OCI-LY1 (cell line): ENCODE measurements around the gene DPT.

ENCODE experiments used
- H2AFZ ChIP-seq: fragments of 200-600 bp; sonication (generic), shearing (Covaris generic); 2 replicates; pipeline ENCODE4 v1.6.0; 2014; ENCODE audit warnings: antibody characterized with exemption, mild to moderate bottlenecking, low read length
- H3F3A ChIP-seq: fragments of 200-600 bp; sonication (generic), shearing (Covaris generic); 2 replicates; pipeline ENCODE4 v1.6.0; 2014; ENCODE audit warnings: mild to moderate bottlenecking, antibody characterized with exemption, low read length, moderate library complexity; ENCODE audit not compliant: insufficient read depth
- H3K27ac ChIP-seq: fragments of 200-600 bp; sonication (generic); 2 replicates; pipeline ENCODE4 v1.5.1; 2014; ENCODE audit warnings: low read length, mixed run types, mild to moderate bottlenecking, low read depth; ENCODE audit not compliant: poor library complexity, severe bottlenecking
- H3K27me3 ChIP-seq: fragments of 200-600 bp; sonication (generic); 2 replicates; pipeline ENCODE4 v1.6.0; 2014; ENCODE audit warnings: antibody characterized with exemption, mild to moderate bottlenecking, low read length, moderate library complexity; ENCODE audit not compliant: insufficient read depth
- H3K36me3 ChIP-seq: fragments of 200-600 bp; sonication (generic); 2 replicates; pipeline ENCODE4 v1.6.1; 2014; ENCODE audit warnings: mild to moderate bottlenecking, antibody characterized with exemption, low read length, moderate library complexity, mixed read lengths; ENCODE audit not compliant: insufficient read depth
- H3K4me1 ChIP-seq: fragments of 200-600 bp; sonication (generic); 2 replicates; pipeline ENCODE4 v1.5.1; 2014; ENCODE audit warnings: mild to moderate bottlenecking, low read length, moderate library complexity; ENCODE audit not compliant: insufficient read depth, severe bottlenecking
- H3K4me2 ChIP-seq: fragments of 200-600 bp; sonication (generic), shearing (Covaris generic); 2 replicates; pipeline ENCODE4 v1.6.1; 2014; ENCODE audit warnings: low read length
- H3K4me3 ChIP-seq: fragments of 200-600 bp; sonication (generic); 2 replicates; pipeline ENCODE4 v1.5.1; 2014; ENCODE audit warnings: low read length, low read depth, mild to moderate bottlenecking, mixed read lengths; ENCODE audit not compliant: poor library complexity, severe bottlenecking
- H3K79me2 ChIP-seq: fragments of 200-600 bp; shearing (Covaris generic); 2 replicates; pipeline ENCODE4 v1.6.1; 2016; ENCODE audit warnings: mixed run types, low read length, mixed read lengths; ENCODE audit not compliant: insufficient read depth
- H3K9ac ChIP-seq: fragments of 200-600 bp; sonication (generic), shearing (Covaris generic); 2 replicates; pipeline ENCODE4 v1.6.1; 2014; ENCODE audit warnings: mild to moderate bottlenecking, low read length, mixed read lengths
- H3K9me2 ChIP-seq: fragments of 200-600 bp; sonication (generic), shearing (Covaris generic); 2 replicates; pipeline ENCODE4 v1.6.1; 2014; ENCODE audit warnings: low read depth, mild to moderate bottlenecking, low read length, mixed read lengths
- H3K9me3 ChIP-seq: fragments of 200-600 bp; shearing (Covaris generic); 2 replicates; pipeline ENCODE4 v1.6.1; 2014; ENCODE audit warnings: low read length, mixed read lengths
- H4K20me1 ChIP-seq: fragments of 200-600 bp; sonication (generic), shearing (Covaris generic); 2 replicates; pipeline ENCODE4 v1.6.0; 2016; ENCODE audit warnings: mild to moderate bottlenecking, low read length; ENCODE audit not compliant: insufficient read depth
- CTCF ChIP-seq: fragments of 200-600 bp; sonication (generic), shearing (Covaris generic); IDR thresholded peaks from 2 replicates; pipeline ENCODE4 v1.5.1; 2017; ENCODE audit warnings: mild to moderate bottlenecking, antibody characterized with exemption, low read length, moderate library complexity, mixed read lengths
- EZH2 ChIP-seq: fragments of 200-600 bp; sonication (generic), shearing (Covaris generic); IDR thresholded peaks from 2 replicates; pipeline ENCODE4 v1.8.0; 2017; ENCODE audit warnings: borderline replicate concordance, mixed run types, mild to moderate bottlenecking, antibody characterized with exemption, low read length, moderate library complexity, mixed read lengths

Gene DPT

GRCh38 chr1:168689726-168690602 lies 39.0 kb downstream of the DPT start:
- Histone ChIP-seq H3K4me2 (no peak overlapping the region), H3K9ac (no peak overlapping the region), H3F3A (no peaks in the 10 kb centered on the region), H4K20me1 (no peaks in the 10 kb centered on the region), H3K27ac (no peak overlapping the region), H3K4me3 (no peak overlapping the region), H2AFZ (no peak overlapping the region), H3K79me2 (no peaks in the 10 kb centered on the region), H3K9me3 (no peaks in the 10 kb centered on the region), H3K9me2 (no peaks in the 10 kb centered on the region), H3K36me3 (no peaks in the 10 kb centered on the region), H3K27me3 (no peaks in the 10 kb centered on the region), H3K4me1 (no peaks in the 10 kb centered on the region)
- TF ChIP-seq EZH2 (no peak), CTCF (no peak)

- no peak overlapping the region for H3K4me2 ChIP-seq
- TF ChIP-seq CTCF (no peak), EZH2 (no peak)
These were observed 39.7 kb downstream of the DPT start for GRCh38 chr1:168689327-168689657.

GRCh38 chr1:168688644-168689326 lies 40.2 kb downstream of the DPT start:
- Histone ChIP-seq H3K79me2 (no peaks in the 10 kb centered on the region), H3K4me3 (no peak overlapping the region), H3K4me1 (no peaks in the 10 kb centered on the region), H3K4me2 (no peak overlapping the region), H3F3A (no peaks in the 10 kb centered on the region), H2AFZ (no peak overlapping the region), H3K27me3 (no peaks in the 10 kb centered on the region), H3K9ac (no peak overlapping the region), H3K27ac (no peak overlapping the region), H3K36me3 (no peaks in the 10 kb centered on the region), H3K9me3 (no peaks in the 10 kb centered on the region), H3K9me2 (no peaks in the 10 kb centered on the region), H4K20me1 (no peaks in the 10 kb centered on the region)
- TF ChIP-seq EZH2 (no peak), CTCF (no peak)

More at GRCh38 chr1:168689327-168689657, 39.7 kb downstream of the DPT start:
- no peak overlapping the region for H2AFZ ChIP-seq
- no peak overlapping the region for H3K27ac ChIP-seq
- no peak overlapping the region for H3K4me3 ChIP-seq
- no peaks in the 10 kb centered on the region for H3K27me3 ChIP-seq
- H3K36me3 ChIP-seq = no peaks in the 10 kb centered on the region
- H4K20me1 ChIP-seq = no peaks in the 10 kb centered on the region
- H3F3A ChIP-seq = no peaks in the 10 kb centered on the region
- no peaks in the 10 kb centered on the region for H3K4me1 ChIP-seq
- no peaks in the 10 kb centered on the region for H3K79me2 ChIP-seq
- H3K9ac ChIP-seq = no peak overlapping the region
- H3K9me2 ChIP-seq = no peaks in the 10 kb centered on the region
- no peaks in the 10 kb centered on the region for H3K9me3 ChIP-seq
